HG03095 (cell line): Measurements from ENCODE around the gene TNRC18.
"Not testable (repeated sequence)": the region's sequence is repeated elsewhere in the genome, so short reads cannot be mapped to it uniquely, and the experiment has no call there.

Source experiments
- ATAC-seq: cut with Tn5 transposase; IDR thresholded peaks from one replicate; pipeline ENCODE4 v1.9.1; 2021; ENCODE audit warnings: moderate library complexity; ENCODE audit not compliant: unreplicated experiment

Gene TNRC18

DNA sequence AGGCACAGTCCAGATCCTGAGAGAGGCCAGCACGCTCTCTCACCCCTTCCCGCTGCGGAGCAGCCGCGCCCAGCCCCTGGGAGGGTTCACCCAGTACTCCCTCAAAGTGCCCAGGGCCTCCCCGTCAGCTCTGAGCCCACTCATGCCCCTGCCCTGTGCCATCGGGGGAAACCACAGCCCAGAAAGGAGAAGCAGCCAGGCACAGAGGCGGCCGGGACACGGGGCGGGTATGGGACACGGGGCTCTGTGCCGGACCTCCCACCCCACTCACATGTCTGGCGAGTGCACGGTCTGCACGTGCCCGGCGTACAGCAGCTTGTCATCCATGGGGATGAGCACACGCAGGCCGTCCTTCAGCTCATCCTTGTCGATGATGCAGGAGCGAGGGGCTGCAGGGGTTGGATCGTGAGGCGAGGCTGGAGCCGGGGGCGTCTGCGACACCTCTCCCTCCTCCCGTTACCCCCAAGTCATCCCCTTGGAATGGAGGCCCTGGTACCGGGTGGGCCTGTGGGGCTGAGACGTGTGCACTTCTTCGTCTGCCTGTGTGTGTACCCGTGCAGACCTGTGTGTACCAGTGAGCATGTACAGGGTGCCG lies 102.7 kb downstream of the TNRC18 start:
- no peak for ATAC-seq

DNA sequence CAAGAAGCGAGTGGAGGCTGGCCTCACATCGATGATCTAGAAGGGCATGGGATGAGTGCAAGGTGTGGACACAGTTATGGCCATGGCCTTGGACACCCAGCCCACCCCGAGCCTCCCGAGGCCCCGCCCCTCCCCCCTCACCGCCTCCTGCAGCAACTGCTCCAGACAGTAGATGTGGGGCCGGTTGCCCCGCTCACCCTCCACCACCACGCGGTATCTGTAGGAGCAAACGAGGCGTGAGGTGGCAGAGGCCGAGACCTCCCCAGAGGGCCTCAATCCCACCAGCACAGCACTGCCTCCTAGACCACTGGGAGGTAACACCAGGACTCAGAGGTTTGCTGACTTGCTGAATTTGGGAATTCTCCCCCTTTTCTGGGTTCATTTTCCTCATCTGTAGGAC lies 103.2 kb downstream of the TNRC18 start:
- ATAC-seq: no peak

DNA sequence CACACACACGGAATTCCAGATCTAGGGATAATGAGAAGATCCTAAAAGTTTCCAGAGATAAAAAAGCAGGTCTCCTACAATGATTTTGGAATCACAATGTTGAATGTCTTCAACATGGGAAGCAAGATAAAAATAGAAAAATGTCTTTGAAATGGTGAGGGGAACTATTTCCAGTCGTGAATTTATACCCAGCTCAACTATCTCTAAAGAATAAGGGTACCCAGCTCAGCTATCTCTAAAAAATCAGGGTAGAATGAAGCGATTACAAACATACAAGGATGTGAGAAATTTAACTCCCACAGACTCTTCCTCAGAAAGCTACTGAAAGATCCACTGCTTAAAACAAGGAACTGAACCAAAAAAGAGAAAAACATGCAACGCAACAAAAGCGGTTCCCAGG lies 105.0 kb downstream of the TNRC18 start:
- ATAC-seq: not testable (repeated sequence)

DNA sequence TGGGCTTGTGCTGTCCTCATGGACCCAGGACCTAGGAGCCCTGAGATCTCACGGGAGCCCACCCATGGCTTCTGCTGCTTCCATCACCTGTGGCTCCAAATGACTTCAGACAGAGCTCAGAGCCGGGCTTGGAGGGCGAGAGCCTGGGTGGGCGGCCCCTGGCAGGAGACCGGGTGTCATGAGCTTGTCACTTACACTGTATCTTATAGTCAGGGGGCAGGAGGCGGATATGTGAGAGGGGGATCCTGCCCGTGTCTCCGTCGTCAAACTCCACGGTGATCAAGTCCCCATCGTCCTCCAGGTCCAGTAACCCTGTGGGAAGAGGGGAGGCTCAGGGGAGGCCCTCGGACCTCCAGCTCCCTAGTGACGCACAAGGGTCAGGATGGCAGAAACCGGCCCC lies 107.9 kb downstream of the TNRC18 start:
- ATAC-seq: no peak

DNA sequence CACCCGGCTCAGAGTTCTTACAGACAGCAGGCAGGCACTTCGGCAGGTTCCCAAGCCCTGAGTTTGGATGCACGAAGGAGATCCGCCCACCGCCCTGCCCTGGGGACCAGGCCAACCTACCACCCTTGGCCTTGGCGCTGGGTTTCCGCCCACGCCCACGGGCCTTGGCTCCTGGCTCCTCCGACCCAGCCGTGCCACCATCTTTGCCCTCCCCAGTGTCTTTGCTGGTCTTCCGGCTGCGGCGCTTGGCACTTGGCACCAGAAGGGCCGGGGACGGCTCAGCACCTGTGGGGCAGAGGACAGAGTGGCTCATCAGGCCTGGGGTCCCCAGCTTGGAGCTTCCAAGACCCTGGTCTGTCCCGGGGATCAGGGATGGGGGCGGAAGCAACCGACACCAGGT lies 108.8 kb downstream of the TNRC18 start:
- ATAC-seq: no peak

DNA sequence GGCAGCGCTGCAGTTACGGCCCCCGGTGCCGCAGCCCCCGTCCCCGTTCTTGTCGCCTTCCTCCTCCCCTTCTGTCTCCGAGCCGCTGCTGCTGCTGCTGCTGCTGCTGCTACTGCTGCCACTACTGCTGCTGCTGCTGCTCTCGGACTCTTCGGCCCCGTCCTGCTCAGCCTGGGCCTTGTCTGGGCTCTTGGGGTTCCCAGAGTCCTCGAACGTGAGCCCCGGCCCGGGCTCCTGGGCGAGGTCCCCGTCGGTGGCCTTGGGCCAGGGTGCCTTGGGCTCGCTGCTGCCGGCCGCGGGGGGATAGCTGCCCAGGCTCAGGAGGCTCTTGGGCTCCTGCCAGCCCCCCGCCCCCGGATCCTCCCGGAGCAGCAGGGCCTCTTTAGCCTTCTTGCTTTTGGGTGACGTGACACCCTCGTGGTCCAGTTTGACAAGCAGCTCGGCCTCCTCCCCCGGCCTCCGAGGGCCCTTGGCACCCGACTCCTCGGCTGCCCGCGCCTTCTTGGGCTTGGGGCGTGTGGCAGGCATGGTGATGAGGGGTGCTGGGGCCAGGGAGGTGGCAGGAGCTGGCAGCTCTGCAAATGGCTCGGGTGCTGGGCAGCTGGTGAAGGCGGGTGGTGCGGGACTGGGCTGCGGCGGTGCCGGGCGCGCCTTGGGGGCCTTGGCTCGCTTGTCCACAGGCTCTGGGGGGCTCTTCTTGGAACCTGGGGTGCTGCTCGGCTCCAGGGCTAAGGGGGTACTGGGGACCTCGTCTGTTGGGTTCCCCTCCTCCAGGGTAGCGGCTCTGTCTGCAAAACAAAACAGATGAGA lies 110.4 kb downstream of the TNRC18 start:
- not testable (repeated sequence) for ATAC-seq

DNA sequence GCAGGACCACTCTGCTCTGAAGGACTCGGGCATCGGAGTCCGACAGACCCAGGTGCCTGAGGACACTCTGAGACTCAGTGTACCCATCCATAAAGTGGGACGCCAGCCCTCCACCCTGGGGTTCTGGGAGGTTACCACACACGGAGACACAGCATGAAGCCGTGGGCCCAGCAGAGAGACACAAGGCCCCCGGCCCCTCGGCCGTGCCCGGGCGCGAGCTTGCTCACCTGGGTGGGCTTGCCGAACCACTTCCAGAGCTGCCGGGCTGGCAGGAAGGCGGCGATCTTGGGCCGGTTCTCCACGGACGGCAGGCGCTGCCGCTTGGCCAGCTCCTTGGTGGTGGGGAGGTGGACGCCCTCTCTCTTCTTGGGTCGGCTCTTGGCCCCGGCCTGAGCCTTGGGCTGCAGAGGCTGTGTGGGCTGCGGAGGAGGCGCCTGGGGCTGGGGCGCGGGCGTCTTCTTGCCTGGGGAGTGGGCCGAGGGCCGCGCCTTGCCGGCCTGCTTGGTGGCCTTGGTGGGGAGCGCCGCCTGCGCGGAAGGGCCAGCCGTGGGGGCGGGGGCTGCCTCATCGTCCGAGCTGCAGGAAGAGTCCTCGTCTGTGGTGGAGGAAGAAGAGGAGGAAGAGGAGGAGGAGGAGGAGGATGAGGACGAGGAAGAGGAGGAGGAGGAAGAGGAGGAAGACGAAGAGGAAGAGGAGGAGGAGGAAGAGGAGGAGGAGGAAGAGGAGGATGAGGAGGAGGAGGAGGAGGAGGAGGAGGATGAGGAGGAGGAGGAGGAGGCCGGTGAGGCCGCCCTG lies 111.2 kb downstream of the TNRC18 start:
- not testable (repeated sequence) for ATAC-seq

DNA sequence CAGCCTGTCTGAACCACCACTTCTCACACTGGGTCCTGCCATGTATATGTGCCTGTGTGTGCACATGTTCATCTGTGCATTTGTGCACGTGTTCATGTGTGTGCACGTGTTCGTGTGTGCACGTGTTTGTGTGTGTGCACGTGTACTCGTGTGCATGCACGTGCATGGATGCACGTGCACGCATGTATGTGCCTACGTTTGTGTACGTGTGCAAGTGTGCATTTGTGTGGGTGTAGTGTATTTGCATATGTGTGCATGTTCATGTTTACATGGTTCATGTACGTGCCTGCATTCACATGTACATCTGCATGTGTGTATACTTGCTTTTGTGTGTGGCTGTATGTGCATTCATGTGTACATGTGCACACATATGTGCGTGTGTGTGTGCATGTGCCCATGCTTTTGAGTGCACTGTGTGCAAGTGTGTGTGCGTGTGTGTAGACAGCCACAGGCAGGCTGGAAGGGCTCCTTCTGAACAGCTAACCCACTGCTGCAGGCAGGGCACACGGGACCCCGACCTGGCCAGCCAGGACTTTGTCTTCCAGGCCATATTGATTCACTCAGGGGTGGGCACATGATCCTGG lies 112.7 kb downstream of the TNRC18 start:
- no peak for ATAC-seq

DNA sequence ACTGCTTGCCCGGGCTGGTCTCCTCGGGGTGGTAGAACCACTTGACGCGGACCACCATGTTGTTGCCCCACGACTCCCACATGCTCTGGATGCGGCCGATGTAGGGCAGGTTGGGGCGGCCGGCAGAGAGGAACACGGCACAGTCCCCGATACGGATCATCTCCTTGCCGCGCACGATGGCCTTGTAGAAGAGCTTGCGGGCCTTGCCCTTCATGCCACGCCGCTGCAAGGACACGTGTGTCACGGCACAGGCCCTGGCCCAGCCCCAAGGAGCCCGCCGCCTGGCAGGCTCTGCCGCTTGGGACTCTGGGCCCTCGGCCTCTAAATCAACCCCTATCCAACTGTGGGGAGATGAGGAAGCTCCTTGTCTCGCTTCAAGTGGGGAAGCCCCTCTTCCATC lies 114.5 kb downstream of the TNRC18 start:
- no peak for ATAC-seq

DNA sequence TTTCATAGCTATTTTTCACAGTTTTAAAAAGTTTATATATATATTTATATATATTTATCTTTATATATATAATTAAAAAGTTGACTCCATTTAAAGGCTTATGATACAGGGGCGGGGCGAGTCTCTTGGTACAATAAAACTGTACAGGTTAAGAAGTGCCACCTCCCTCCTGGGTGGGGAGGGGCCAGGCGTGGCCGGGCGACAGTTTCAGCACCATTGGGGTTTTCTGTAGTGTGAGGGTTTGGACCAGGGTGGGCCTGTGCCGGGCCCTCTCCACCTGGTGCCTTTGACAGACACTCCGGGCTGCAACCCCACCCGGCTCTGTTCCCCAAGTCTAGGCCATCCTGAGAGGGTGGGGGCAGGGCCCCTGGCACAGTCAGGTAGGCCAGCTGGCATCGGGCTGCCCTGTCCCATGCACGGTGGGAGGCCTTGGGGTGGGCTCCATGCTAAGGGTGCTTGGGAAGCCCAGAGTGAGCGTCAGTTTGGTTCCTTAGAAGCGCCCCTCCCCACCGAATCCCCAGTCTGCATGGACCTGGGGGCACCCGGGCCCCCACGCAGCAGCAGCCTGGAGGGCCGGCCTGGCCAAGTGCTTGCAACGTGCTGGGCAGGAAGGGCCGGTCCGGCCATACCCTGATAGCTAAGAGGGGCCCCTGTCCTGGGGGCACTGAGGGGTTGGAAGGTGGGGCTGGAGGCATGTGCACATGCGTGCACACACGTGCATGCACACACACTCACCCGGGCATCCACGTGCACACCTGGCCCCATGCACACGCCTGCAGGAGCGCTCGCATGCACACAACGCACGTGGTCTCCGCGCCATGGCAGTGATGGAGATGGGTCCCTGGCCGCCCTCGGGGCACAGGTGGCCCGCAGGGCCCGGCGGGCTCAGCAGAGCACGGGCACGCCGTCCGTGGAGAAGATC lies 116.2 kb downstream of the TNRC18 start:
- not testable (repeated sequence) for ATAC-seq

DNA sequence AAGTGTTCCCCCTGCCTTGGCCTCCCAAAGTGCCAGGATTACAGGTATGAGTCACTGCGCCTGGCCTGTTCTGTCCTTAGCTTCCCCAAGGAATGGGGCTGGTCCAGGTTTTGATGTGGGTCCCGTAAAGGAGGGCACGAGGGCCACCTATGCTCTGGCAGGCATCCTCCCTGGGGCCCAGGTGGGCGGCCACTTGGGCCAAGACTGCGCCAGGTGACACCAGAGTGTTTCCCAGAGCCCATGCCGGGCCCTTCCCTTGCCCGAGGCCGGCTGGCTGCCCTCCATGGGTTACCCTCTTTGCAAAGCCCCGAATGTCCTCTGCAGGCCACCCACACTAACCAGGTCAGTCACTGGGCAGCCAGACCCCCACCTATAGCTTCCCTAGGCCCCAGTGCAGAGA lies 118.6 kb downstream of the TNRC18 start:
- not testable (repeated sequence) for ATAC-seq

DNA sequence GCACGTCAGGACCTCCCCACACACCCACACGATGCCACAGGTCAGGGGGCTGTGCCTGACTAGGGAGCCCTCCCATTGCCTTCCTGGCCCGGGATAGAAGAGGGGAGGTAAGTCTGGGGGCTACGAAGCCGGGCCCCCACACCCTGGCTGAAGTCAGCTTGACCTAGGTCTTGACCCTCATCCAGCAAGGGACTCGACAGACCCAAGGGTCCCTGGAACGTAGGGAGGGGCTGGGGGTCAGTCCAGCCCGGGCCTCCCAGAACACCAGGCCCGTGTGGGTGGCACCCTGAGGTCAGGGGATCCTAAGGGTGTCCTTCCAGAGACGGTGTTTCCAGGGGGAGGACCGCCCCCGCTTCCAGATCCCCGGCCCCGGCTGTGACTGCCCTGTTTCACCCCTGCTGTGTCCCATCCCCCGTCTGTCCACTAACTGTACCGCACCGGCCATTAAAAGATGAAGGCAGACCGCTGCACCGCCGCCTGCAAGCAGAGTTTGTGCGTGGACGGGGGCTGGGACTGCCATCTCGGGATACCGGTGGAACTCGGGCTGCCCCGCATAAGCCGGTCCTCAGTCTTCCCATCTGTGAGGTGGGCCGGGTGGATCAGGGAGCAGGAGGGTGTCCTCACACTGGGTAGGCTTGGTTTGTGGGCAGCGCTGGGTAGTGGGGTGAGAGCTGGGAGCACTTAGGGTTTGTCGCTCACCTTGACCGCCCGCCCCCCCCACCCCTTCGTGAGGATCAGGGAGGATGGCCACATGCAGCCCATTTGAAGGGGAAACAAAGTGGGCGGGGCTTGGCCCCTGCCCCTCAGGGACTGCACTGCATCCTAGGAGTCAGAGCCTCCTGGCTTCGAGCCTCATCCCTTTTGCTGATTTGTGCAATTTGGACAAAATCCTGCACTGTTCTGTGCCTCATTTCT lies 119.8 kb downstream of the TNRC18 start:
- ATAC-seq: no peak

DNA sequence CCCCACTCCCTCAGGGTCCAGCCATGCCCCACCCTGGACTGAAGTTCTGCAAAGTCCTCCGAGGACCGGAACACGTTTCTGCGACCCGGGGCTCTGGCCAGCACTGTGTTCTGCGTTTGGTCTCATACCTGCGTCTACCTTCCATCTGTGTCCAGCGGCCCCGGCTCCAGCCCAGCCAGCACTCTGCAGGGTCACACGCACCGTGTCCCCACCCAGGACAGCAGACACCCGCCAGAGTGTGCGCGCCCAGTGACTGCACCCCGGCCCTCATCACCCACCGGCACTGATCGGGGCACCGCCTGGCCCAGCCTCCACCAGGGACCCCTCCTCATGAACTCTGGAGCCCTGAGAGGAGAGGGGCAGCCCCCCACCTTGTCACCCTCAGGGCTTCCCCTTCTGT lies 120.6 kb downstream of the TNRC18 start:
- no peak for ATAC-seq

DNA sequence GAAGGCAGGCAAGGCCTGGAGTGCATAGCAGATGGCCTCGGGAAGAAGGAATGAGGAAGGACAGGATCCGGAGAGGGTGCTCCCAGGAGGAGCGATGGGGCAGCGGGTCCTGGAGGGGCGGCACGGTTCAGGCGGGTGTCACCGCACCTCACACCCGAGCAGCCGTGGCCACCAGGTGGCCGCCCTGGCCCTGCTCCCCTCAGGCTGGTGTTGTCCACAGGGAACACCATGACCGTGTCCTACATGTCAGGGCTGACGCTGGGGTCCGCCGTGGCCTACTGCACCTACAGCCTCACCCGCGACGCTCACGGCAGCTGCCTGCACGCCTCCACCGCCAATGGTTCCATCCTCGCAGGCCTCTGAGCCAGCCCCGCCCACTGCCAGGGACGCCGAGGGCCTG lies 121.1 kb downstream of the TNRC18 start:
- ATAC-seq: no peak

DNA sequence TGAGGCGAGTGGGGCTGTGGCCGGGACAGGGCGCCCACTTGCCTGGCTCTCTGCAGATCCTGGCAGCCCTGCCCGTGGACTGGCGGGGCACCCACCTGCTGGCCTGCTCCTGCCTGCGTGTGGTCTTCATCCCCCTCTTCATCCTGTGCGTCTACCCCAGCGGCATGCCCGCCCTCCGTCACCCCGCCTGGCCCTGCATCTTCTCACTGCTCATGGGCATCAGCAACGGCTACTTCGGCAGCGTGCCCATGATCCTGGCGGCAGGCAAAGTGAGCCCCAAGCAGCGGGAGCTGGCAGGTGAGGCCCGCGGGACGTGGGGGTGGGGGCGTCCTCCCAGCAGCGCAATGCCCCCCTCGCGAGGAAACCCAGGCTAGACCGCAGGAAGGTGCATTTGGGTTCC lies 123.3 kb downstream of the TNRC18 start:
- ATAC-seq: no peak

DNA sequence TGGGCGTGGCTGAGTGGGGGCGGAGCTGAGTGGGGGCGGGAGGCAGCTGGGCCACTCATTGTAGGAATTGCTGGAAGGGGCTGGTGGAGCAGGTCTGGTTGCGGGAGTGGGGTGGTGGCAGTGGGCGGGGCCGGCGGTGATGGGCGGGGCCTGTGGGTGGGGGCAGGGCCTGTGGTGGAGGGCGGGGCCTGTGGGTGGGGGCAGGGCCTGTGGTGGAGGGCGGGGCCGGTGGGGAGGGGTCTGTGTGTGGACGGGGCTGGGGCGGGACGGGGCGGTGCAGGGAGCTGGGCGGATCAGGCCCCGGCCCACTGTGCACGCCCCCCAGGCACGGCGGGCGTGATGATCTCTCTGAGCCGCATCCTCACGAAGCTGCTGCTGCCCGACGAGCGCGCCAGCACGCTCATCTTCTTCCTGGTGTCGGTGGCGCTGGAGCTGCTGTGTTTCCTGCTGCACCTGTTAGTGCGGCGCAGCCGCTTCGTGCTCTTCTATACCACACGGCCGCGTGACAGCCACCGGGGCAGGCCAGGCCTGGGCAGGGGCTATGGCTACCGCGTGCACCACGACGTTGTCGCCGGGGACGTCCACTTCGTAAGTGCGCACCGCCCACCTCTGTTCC lies 126.9 kb downstream of the TNRC18 start:
- peak; percentile 56 for ATAC-seq

DNA sequence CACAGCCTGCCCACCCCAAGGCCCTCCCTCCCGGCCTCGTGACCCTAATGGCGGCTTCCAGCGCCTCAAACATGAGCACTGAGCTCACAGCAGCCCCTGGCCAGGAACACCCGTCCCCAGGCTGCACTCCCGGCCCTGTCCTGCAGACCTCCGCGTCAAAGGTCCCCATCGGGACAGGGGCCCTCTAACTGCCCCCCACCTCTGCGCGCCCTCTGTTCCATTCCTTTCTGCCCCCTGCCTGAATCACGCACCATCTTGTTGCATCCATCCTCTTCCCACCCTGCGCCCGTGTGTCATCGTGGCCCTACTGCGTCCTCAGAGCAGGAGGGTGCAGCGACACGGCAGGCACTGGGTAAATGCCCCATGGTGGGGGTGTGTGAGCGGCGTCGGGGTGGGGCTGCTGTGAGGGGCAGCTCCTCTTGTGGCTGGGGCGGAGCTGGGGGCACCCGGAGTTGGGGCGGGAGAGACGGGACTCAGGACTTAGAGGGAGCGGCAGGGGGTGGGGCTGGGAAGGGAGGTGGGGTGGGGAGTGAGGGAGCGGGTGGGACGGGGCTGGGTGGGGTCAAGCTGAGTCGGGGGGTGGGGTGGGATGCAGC lies 127.5 kb downstream of the TNRC18 start:
- no peak for ATAC-seq
